ENCODE results near the gene UBE2E2.
A peak's percentile ranks its signal among the peaks of the same experiment; 100 is the strongest.
"Not testable (repeated sequence)": the region's sequence is repeated elsewhere in the genome, so short reads cannot be mapped to it uniquely, and the experiment has no call there.

Gene UBE2E2

GRCh38 chr3:23202921-23203707 lies at the start of gene UBE2E2:
TSS of gene UBE2E2 (plus strand) at chr3:23203327.
- peak; percentile 68 for DNase-seq

- DNase-seq, result no peak
Measured at GRCh38 chr3:23153436-23153835, 49.7 kb upstream of the UBE2E2 start.

- DNase-seq, result no peak
Measured at GRCh38 chr3:23157331-23157730, 45.8 kb upstream of the UBE2E2 start.

- no peak for DNase-seq
Measured at GRCh38 chr3:23159929-23160328, 43.2 kb upstream of the UBE2E2 start.

- no peak for DNase-seq
Measured at GRCh38 chr3:23161308-23161707, 41.8 kb upstream of the UBE2E2 start.

GRCh38 chr3:23161896-23162570 lies 41.1 kb upstream of the UBE2E2 start:
- DNase-seq, result no peak

- DNase-seq, result no peak
Measured at GRCh38 chr3:23162934-23163333, 40.2 kb upstream of the UBE2E2 start.

- DNase-seq, result no peak
Measured at GRCh38 chr3:23164746-23165145, 38.4 kb upstream of the UBE2E2 start.

- no peak for DNase-seq
Measured at GRCh38 chr3:23165571-23165970, 37.6 kb upstream of the UBE2E2 start.

- no peak for DNase-seq
Measured at GRCh38 chr3:23166276-23166675, 36.9 kb upstream of the UBE2E2 start.

- no peak for DNase-seq
Measured at GRCh38 chr3:23166845-23167244, 36.3 kb upstream of the UBE2E2 start.

- no peak for DNase-seq
Measured at GRCh38 chr3:23169551-23169950, 33.6 kb upstream of the UBE2E2 start.

- DNase-seq, result no peak
Measured at GRCh38 chr3:23170291-23170690, 32.8 kb upstream of the UBE2E2 start.

GRCh38 chr3:23172059-23172458 lies 31.1 kb upstream of the UBE2E2 start:
- no peak for DNase-seq

GRCh38 chr3:23174426-23175039 lies 28.6 kb upstream of the UBE2E2 start:
- DNase-seq, result no peak

- DNase-seq, result no peak
Measured at GRCh38 chr3:23175341-23176083, 27.6 kb upstream of the UBE2E2 start.

- not testable (repeated sequence) for DNase-seq
Measured at GRCh38 chr3:23176839-23177238, 26.3 kb upstream of the UBE2E2 start.

- DNase-seq, result no peak
Measured at GRCh38 chr3:23182996-23183513, 20.1 kb upstream of the UBE2E2 start.

- no peak for DNase-seq
Measured at GRCh38 chr3:23183731-23184130, 19.4 kb upstream of the UBE2E2 start.

- DNase-seq, result no peak
Measured at GRCh38 chr3:23185861-23186260, 17.3 kb upstream of the UBE2E2 start.

- no peak for DNase-seq
Measured at GRCh38 chr3:23189187-23189586, 13.9 kb upstream of the UBE2E2 start.

GRCh38 chr3:23192816-23193215 lies 10.3 kb upstream of the UBE2E2 start:
- no peak for DNase-seq

- no peak for DNase-seq
Measured at GRCh38 chr3:23193831-23194230, 9.3 kb upstream of the UBE2E2 start.

Measured in CD4-positive, alpha-beta T cell treated with Interleukin-15 for 1 hour (primary cell).